Upper lobe of right lung (tissue), 1 donor: ENCODE results near the gene PHACTR3. TPM values are rescaled to one million over a fixed set of nuclear protein-coding genes. Genes with fewer than 3 reads are reported as not detected.
"Not testable (repeated sequence)": the region's sequence is repeated elsewhere in the genome, so short reads cannot be mapped to it uniquely, and the experiment has no call there.

Experiments used
- ATAC-seq: fragments of 200-7000 bp; cut with Tn5 transposase; one replicate; pipeline ENCODE4 v1.9.1; 2020; ENCODE audit warnings: mild to moderate bottlenecking, moderate library complexity
- DNase-seq: peaks from one replicate; pipeline ENCODE4 v3.0.0-alpha.2; 2020
- H3K27ac ChIP-seq: fragments of 200-600 bp; one replicate; pipeline ENCODE4 v1.8.0; 2022
- H3K27me3 ChIP-seq: fragments of 200-600 bp; one replicate; pipeline ENCODE4 v1.8.0; 2022; ENCODE audit warnings: mild to moderate bottlenecking
- H3K36me3 ChIP-seq: fragments of 200-600 bp; one replicate; pipeline ENCODE4 v1.8.0; 2022
- H3K4me1 ChIP-seq: fragments of 200-600 bp; one replicate; pipeline ENCODE4 v1.8.0; 2022
- H3K4me3 ChIP-seq: fragments of 200-600 bp; one replicate; pipeline ENCODE4 v1.8.0; 2022; ENCODE audit warnings: mild to moderate bottlenecking
- H3K9me3 ChIP-seq: fragments of 200-600 bp; one replicate; pipeline ENCODE4 v1.8.0; 2022
- CTCF ChIP-seq: fragments of 200-600 bp; IDR thresholded peaks from one replicate; pipeline ENCODE4 v1.8.0; 2022; ENCODE audit warnings: antibody characterized with exemption
- intact Hi-C: fragments of 100-400 bp; cut with DNase I; formaldehyde crosslinking; loops from one replicate; pipeline ENCODE4 v1.11.0; 2022
- total RNA-seq: library from RNA; stranded (reverse); fragmentation: NEBNext Ultra II Directional; extraction: Animal tissue kit (Norgen Biotek cat#: 25700); gene quantifications from one replicate; pipeline ENCODE4 v1.2.1, GENCODE V29; 2021
- donor health status: DM: no; HTN: yes; CAD: no; lungs with severe emphysema.

PHACTR3 gene
- total RNA-seq, 1 donor from 2014 or later = 18.2 TPM

GRCh38 chr20:59850018-59850641, 245.8 kb downstream of the PHACTR3 start:
- Histone ChIP-seq H3K4me3 (no peak overlapping the region), H3K4me1 (no peaks in the 10 kb centered on the region), H3K36me3 (no peaks in the 10 kb centered on the region), H3K27me3 (no peaks in the 10 kb centered on the region), H3K27ac (no peak overlapping the region), H3K9me3 (no peaks in the 10 kb centered on the region)
- TF ChIP-seq CTCF = peak; percentile 70
- intact Hi-C loops = no loop called here
- ATAC-seq (peak; percentile 65), DNase-seq (no peak)

GRCh38 chr20:59856526-59856925, 252.2 kb downstream of the PHACTR3 start:
- H3K36me3 ChIP-seq, intact Hi-C loops, H3K9me3 ChIP-seq, H3K27me3 ChIP-seq, H3K4me1 ChIP-seq, H3K27ac ChIP-seq, ATAC-seq, H3K4me3 ChIP-seq, DNase-seq: not testable (repeated sequence)

- H3K4me1 ChIP-seq, intact Hi-C loops, H3K27ac ChIP-seq, H3K4me3 ChIP-seq, DNase-seq, H3K36me3 ChIP-seq, ATAC-seq, H3K27me3 ChIP-seq, H3K9me3 ChIP-seq: not testable (repeated sequence)
Observed at GRCh38 chr20:59856941-59857340, 252.6 kb downstream of the PHACTR3 start.

GRCh38 chr20:59857966-59858365, 253.6 kb downstream of the PHACTR3 start:
- intact Hi-C loops = no loop called here
- Histone ChIP-seq H3K4me3 (no peak overlapping the region), H3K27me3 (no peaks in the 10 kb centered on the region), H3K27ac (no peak overlapping the region), H3K4me1 (no peaks in the 10 kb centered on the region), H3K9me3 (no peaks in the 10 kb centered on the region), H3K36me3 (no peaks in the 10 kb centered on the region)
- DNase-seq = no peak
- ATAC-seq = no peak
- TF ChIP-seq CTCF = no peak

- no peak for TF ChIP-seq CTCF
- no peaks in the 10 kb centered on the region for H3K27me3 ChIP-seq
- H3K36me3 ChIP-seq = no peaks in the 10 kb centered on the region
- ATAC-seq (no peak), DNase-seq (no peak)
- no peak overlapping the region for H3K4me3 ChIP-seq
- intact Hi-C loops = no loop called here
- no peak overlapping the region for H3K27ac ChIP-seq
- no peaks in the 10 kb centered on the region for H3K9me3 ChIP-seq
- H3K4me1 ChIP-seq = no peaks in the 10 kb centered on the region
Observed at GRCh38 chr20:59858425-59858824, 254.1 kb downstream of the PHACTR3 start.

GRCh38 chr20:59861401-59861800, 257.1 kb downstream of the PHACTR3 start:
- TF ChIP-seq CTCF = no peak
- no peak overlapping the region for H3K27ac ChIP-seq
- no peaks in the 10 kb centered on the region for H3K27me3 ChIP-seq
- intact Hi-C loops = no loop called here
- no peaks in the 10 kb centered on the region for H3K36me3 ChIP-seq
- no peaks in the 10 kb centered on the region for H3K9me3 ChIP-seq
- DNase-seq = no peak
- H3K4me3 ChIP-seq = no peak overlapping the region
- no peak for ATAC-seq
- H3K4me1 ChIP-seq = no peaks in the 10 kb centered on the region

GRCh38 chr20:59863058-59863457, 258.7 kb downstream of the PHACTR3 start:
- Histone ChIP-seq H3K4me3 (no peak overlapping the region), H3K4me1 (no peaks in the 10 kb centered on the region), H3K36me3 (no peaks in the 10 kb centered on the region), H3K27ac (no peak overlapping the region), H3K9me3 (no peaks in the 10 kb centered on the region), H3K27me3 (no peaks in the 10 kb centered on the region)
- intact Hi-C loops = no loop called here
- no peak for TF ChIP-seq CTCF
- ATAC-seq (no peak), DNase-seq (no peak)
